NT2/D1 (cell line): Measurements from ENCODE around the gene COQ6.

ENCODE experiments used
- YY1 ChIP-seq: IDR thresholded peaks from 2 replicates; pipeline ENCODE4 v1.6.1; 2011; ENCODE audit not compliant: insufficient read length, insufficient read depth
- ZNF274 ChIP-seq: IDR thresholded peaks from 2 replicates; pipeline ENCODE4 v1.6.1; 2011; ENCODE audit warnings: mild to moderate bottlenecking, low read depth, low read length

DNA sequence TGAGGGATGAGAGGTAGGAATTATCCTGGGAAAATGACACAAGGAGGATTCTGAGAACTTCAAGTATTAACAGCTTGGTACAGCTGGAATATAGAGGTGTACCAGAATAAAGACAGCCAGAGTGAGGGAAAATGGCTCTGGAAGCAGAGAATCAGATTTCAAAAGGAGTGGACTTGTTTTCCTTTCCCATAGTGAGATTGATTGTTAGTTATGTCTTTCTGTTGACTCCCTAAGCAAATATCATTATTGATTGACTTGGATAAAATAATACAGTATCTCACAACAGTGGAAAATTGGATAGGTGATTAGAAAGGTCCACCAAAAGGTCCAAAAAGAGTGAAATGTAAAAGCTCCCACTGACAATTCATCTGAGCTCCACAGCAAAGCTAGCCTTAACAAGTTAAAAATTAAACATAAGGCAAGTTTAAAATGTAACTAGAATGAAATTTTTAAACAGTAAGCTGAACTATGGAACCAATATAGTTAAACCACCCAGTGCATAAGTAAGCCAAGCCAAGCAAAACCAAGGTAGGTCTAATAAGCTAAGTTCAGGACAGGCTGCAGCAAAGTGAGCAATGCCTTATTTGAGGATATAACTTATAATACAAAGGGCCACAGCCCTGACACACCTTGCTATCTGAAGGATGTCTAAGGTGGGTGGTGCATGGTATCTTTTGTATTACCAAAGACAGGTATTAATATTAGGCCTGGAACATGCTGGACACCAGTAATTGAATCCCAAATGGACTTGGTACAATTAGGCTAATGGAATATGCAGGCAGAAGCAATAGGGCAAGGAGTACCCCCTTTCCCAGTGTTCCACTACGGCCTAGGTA lies 47.2 kb downstream of the COQ6 start:
- TF ChIP-seq ZNF274 (no peak), YY1 (no peak)
